Measurements from ENCODE around the gene TCF4. TPM values are rescaled to one million over a fixed set of nuclear protein-coding genes. Genes with fewer than 3 reads are reported as not detected.

The TCF4 gene
- total and polyA plus RNA-seq, 2 experiments from 2014 or later: 77.7 to 89.2 TPM

DNA sequence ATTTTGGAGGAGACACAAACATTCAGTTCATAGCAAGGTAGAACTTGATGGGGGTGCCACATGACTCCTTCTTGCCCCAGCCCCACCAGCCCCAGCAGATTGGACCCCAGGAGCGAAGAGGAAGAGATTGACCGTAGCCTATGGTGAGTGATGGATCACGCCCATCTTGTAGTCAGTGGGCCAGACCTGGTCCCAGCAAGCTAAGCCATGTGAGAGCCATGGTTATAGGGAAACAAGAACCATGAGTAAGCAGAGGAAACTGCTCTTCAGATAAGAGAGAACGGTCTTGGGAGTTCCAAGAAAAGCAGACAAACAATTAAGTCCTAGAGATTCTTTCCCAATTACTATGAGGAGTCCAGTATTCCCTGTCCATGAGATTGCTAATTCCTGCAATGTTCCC, 4.6 kb upstream of the TCF4 start:
- Mint-ChIP-seq H3K36me3 (ENCODE audit: low read depth) (no peaks in the 10 kb centered on the region; the same call in 2 of the 3 replicates), H3K27ac (no peak overlapping the region), H3K4me3 (no peak overlapping the region), H3K4me1 (peaks cover 2% of the 10 kb centered on the region; the same call in 1 of the 3 replicates), H3K9me3 (no peaks in the 10 kb centered on the region; the same call in 2 of the 3 replicates), H3K27me3 (ENCODE audit: insufficient read depth, low read depth, poor library complexity) (peaks cover 2% of the 10 kb centered on the region)
- H3K36me3 ChIP-seq (ENCODE audit: insufficient read depth): no peaks in the 10 kb centered on the region
- H3K4me3 ChIP-seq: no peak overlapping the region
- H3K79me2 ChIP-seq (replicated peaks; ENCODE audit: insufficient read depth): peaks cover 14% of the 10 kb centered on the region
- H3K4me1 ChIP-seq (ENCODE audit: insufficient read depth): peaks cover 6% of the 10 kb centered on the region; the same call in 1 of the 2 replicates
- no peak overlapping the region for H3K4me2 ChIP-seq
- no peaks in the 10 kb centered on the region for H3F3A ChIP-seq (replicated peaks; ENCODE audit: low read depth)
- ATAC-seq: no peak
- H2AFZ ChIP-seq: no peak overlapping the region
- no peaks in the 10 kb centered on the region for H4K20me1 ChIP-seq (replicated peaks; ENCODE audit: insufficient read depth)
- TF ChIP-seq ZNF331 (CRISPR knock-in tag; IDR thresholded peaks at IDR 0.05; ENCODE audit: low read depth) (no peak), EZH2phosphoT487 (IDR thresholded peaks at IDR 0.05; ENCODE audit: unreplicated experiment) (no peak), EZH2 (IDR thresholded peaks at IDR 0.05; ENCODE audit: low read depth, unreplicated experiment) (no peak), JUNB (IDR thresholded peaks at IDR 0.05; ENCODE audit: unreplicated experiment) (no peak), ZNF114 (CRISPR knock-in tag; IDR thresholded peaks at IDR 0.05) (no peak), POLR2AphosphoS5 (IDR thresholded peaks at IDR 0.05; ENCODE audit: low read depth) (no peak), CREB1 (CRISPR knock-in tag; IDR thresholded peaks at IDR 0.05; ENCODE audit: low read depth) (no peak), STAT1 (IDR thresholded peaks at IDR 0.05; ENCODE audit: unreplicated experiment) (no peak), NANOG (IDR thresholded peaks at IDR 0.05; ENCODE audit: borderline replicate concordance) (no peak)
- TF ChIP-seq, protein P1, sequence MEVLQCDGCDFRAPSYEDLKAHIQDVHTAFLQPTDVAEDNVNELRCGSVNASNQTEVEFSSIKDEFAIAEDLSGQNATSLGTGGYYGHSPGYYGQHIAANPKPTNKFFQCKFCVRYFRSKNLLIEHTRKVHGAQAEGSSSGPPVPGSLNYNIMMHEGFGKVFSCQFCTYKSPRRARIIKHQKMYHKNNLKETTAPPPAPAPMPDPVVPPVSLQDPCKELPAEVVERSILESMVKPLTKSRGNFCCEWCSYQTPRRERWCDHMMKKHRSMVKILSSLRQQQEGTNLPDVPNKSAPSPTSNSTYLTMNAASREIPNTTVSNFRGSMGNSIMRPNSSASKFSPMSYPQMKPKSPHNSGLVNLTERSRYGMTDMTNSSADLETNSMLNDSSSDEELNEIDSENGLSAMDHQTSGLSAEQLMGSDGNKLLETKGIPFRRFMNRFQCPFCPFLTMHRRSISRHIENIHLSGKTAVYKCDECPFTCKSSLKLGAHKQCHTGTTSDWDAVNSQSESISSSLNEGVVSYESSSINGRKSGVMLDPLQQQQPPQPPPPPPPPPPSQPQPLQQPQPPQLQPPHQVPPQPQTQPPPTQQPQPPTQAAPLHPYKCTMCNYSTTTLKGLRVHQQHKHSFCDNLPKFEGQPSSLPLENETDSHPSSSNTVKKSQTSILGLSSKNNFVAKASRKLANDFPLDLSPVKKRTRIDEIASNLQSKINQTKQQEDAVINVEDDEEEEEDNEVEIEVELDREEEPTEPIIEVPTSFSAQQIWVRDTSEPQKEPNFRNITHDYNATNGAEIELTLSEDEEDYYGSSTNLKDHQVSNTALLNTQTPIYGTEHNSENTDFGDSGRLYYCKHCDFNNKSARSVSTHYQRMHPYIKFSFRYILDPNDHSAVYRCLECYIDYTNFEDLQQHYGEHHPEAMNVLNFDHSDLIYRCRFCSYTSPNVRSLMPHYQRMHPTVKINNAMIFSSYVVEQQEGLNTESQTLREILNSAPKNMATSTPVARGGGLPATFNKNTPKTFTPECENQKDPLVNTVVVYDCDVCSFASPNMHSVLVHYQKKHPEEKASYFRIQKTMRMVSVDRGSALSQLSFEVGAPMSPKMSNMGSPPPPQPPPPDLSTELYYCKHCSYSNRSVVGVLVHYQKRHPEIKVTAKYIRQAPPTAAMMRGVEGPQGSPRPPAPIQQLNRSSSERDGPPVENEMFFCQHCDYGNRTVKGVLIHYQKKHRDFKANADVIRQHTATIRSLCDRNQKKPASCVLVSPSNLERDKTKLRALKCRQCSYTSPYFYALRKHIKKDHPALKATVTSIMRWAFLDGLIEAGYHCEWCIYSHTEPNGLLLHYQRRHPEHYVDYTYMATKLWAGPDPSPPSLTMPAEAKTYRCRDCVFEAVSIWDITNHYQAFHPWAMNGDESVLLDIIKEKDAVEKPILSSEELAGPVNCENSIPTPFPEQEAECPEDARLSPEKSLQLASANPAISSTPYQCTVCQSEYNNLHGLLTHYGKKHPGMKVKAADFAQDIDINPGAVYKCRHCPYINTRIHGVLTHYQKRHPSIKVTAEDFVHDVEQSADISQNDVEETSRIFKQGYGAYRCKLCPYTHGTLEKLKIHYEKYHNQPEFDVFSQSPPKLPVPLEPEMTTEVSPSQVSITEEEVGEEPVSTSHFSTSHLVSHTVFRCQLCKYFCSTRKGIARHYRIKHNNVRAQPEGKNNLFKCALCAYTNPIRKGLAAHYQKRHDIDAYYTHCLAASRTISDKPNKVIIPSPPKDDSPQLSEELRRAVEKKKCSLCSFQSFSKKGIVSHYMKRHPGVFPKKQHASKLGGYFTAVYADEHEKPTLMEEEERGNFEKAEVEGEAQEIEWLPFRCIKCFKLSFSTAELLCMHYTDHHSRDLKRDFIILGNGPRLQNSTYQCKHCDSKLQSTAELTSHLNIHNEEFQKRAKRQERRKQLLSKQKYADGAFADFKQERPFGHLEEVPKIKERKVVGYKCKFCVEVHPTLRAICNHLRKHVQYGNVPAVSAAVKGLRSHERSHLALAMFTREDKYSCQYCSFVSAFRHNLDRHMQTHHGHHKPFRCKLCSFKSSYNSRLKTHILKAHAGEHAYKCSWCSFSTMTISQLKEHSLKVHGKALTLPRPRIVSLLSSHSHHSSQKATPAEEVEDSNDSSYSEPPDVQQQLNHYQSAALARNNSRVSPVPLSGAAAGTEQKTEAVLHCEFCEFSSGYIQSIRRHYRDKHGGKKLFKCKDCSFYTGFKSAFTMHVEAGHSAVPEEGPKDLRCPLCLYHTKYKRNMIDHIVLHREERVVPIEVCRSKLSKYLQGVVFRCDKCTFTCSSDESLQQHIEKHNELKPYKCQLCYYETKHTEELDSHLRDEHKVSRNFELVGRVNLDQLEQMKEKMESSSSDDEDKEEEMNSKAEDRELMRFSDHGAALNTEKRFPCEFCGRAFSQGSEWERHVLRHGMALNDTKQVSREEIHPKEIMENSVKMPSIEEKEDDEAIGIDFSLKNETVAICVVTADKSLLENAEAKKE (CRISPR knock-in tag; IDR thresholded peaks at IDR 0.05): no peak
- TF ChIP-seq, protein P2, sequence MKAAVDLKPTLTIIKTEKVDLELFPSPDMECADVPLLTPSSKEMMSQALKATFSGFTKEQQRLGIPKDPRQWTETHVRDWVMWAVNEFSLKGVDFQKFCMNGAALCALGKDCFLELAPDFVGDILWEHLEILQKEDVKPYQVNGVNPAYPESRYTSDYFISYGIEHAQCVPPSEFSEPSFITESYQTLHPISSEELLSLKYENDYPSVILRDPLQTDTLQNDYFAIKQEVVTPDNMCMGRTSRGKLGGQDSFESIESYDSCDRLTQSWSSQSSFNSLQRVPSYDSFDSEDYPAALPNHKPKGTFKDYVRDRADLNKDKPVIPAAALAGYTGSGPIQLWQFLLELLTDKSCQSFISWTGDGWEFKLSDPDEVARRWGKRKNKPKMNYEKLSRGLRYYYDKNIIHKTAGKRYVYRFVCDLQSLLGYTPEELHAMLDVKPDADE (IDR thresholded peaks at IDR 0.05): no peak
- TF ChIP-seq, protein P3, sequence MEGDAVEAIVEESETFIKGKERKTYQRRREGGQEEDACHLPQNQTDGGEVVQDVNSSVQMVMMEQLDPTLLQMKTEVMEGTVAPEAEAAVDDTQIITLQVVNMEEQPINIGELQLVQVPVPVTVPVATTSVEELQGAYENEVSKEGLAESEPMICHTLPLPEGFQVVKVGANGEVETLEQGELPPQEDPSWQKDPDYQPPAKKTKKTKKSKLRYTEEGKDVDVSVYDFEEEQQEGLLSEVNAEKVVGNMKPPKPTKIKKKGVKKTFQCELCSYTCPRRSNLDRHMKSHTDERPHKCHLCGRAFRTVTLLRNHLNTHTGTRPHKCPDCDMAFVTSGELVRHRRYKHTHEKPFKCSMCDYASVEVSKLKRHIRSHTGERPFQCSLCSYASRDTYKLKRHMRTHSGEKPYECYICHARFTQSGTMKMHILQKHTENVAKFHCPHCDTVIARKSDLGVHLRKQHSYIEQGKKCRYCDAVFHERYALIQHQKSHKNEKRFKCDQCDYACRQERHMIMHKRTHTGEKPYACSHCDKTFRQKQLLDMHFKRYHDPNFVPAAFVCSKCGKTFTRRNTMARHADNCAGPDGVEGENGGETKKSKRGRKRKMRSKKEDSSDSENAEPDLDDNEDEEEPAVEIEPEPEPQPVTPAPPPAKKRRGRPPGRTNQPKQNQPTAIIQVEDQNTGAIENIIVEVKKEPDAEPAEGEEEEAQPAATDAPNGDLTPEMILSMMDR (conservative IDR thresholded peaks at IDR 0.05; ENCODE audit: low read depth in 2 of 2): no peak
- TF ChIP-seq, protein P4, sequence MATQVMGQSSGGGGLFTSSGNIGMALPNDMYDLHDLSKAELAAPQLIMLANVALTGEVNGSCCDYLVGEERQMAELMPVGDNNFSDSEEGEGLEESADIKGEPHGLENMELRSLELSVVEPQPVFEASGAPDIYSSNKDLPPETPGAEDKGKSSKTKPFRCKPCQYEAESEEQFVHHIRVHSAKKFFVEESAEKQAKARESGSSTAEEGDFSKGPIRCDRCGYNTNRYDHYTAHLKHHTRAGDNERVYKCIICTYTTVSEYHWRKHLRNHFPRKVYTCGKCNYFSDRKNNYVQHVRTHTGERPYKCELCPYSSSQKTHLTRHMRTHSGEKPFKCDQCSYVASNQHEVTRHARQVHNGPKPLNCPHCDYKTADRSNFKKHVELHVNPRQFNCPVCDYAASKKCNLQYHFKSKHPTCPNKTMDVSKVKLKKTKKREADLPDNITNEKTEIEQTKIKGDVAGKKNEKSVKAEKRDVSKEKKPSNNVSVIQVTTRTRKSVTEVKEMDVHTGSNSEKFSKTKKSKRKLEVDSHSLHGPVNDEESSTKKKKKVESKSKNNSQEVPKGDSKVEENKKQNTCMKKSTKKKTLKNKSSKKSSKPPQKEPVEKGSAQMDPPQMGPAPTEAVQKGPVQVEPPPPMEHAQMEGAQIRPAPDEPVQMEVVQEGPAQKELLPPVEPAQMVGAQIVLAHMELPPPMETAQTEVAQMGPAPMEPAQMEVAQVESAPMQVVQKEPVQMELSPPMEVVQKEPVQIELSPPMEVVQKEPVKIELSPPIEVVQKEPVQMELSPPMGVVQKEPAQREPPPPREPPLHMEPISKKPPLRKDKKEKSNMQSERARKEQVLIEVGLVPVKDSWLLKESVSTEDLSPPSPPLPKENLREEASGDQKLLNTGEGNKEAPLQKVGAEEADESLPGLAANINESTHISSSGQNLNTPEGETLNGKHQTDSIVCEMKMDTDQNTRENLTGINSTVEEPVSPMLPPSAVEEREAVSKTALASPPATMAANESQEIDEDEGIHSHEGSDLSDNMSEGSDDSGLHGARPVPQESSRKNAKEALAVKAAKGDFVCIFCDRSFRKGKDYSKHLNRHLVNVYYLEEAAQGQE (IDR thresholded peaks at IDR 0.05; ENCODE audit: unreplicated experiment): no peak
- H3K27ac ChIP-seq (ENCODE audit: low read depth): no peak overlapping the region
- H3K9me2 ChIP-seq (ENCODE audit: insufficient read depth): no peaks in the 10 kb centered on the region
- no peak for DNase-seq (ENCODE audit: low spot score)
- H3K27me3 ChIP-seq (ENCODE audit: insufficient read depth): no peaks in the 10 kb centered on the region

Measured in GM23338 (cell line).